ENCODE measurements around the gene TNFRSF1A. TPM values are rescaled to one million over a fixed set of nuclear protein-coding genes. Genes with fewer than 3 reads are reported as not detected.

The TNFRSF1A gene
- total RNA-seq, 1 experiment from 2014 or later, result 44.1 TPM

DNA sequence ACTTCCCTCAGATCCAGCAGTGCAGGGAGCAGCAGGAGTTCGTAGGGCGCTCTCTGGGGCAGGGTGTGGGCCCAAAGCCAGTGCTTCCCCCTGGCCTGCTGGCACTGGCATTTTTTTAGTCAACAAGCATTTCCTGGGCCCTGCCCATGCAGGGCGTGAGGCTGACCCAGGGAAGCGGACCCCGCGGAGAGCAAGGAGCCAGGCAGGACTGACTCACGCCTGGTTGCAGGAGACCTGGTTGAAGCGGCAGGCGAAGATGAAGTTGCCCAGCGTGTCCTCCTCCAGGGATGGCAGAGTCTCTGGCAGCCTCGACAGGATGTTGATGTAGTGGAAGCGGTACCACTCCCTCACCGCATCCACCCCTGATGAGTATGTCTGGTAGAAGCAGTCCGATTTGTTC is 20.0 kb upstream of the TNFRSF1A start (continued):
- TF ChIP-seq, protein P1, sequence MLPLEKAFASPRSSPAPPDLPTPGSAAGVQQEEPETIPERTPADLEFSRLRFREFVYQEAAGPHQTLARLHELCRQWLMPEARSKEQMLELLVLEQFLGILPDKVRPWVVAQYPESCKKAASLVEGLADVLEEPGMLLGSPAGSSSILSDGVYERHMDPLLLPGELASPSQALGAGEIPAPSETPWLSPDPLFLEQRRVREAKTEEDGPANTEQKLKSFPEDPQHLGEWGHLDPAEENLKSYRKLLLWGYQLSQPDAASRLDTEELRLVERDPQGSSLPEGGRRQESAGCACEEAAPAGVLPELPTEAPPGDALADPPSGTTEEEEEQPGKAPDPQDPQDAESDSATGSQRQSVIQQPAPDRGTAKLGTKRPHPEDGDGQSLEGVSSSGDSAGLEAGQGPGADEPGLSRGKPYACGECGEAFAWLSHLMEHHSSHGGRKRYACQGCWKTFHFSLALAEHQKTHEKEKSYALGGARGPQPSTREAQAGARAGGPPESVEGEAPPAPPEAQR (CRISPR knock-in tag; IDR thresholded peaks at IDR 0.05), result no peak
- TF ChIP-seq ATF1 (CRISPR knock-in tag; IDR thresholded peaks at IDR 0.05) (no peak), ZNF263 (CRISPR knock-in tag; IDR thresholded peaks at IDR 0.05; ENCODE audit: low read depth) (no peak), ZNF416 (CRISPR knock-in tag; IDR thresholded peaks at IDR 0.05) (no peak), NR1H2 (CRISPR knock-in tag; IDR thresholded peaks at IDR 0.05) (no peak)

DNA sequence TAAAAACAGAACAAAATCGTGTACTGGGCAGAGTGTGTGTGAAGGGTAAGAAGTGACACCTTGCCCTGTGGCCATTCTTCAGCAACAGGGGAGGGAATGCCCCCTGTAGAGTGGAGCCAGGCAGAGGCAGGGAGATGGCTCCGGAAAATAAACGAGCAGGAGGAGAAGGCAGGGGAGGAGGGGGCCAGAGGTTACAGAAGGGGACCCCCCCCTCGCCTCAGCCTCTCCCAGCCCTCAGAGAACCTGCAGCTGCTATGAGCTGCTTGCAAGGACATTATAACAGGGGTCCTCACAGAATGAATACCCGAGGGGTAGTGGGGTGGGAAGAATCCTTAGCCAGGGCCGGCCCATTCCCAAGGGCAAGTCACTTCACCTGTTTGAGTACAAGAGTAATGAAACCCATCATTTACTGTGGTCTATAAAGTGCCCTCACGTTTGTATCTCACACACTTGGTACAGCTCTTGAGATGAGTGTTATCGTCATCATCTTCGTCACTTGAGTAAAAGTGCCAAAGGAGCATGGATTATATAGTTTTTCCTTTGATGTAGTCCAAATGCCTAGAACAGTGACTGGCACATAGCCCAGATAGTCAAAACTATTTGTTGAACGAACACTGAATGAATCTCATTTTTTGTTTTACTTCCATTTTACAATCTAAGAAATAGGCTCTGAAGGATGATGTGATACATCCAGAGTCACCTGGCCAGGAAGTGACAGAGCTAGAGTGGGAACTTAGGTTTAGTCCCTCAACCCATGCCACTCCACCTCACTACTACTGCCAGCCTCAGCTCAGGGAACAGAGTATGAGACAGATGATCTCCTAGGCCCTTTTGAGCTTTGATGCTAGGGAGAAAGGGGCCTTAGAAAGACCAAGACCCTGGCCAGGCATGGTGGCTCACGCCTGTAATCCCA is 19.0 kb upstream of the TNFRSF1A start:
- no peaks in the 10 kb centered on the region for H3K27me3 Mint-ChIP-seq (ENCODE audit: low read depth)
- ATAC-seq, result no peak
- H3K36me3 Mint-ChIP-seq, result peaks cover 37% of the 10 kb centered on the region
- H3K4me1 Mint-ChIP-seq, result peaks cover 22% of the 10 kb centered on the region
- no peak overlapping the region for H3K4me3 Mint-ChIP-seq
- ChIA-PET POLR2A (no interaction called here), CTCF (interaction anchor here (5.6 kb wide), 1 partner anchor 33 kb away, joined by 49 read pairs; no protein-coding TSS in a partner anchor)
- H3K9me3 Mint-ChIP-seq, result no peaks in the 10 kb centered on the region
- peak overlapping the region; percentile 70; the same call in 1 of the 2 replicates for H3K27ac Mint-ChIP-seq
- DNase-seq (ENCODE audit: low spot score), result no peak
- TF ChIP-seq, protein P2, sequence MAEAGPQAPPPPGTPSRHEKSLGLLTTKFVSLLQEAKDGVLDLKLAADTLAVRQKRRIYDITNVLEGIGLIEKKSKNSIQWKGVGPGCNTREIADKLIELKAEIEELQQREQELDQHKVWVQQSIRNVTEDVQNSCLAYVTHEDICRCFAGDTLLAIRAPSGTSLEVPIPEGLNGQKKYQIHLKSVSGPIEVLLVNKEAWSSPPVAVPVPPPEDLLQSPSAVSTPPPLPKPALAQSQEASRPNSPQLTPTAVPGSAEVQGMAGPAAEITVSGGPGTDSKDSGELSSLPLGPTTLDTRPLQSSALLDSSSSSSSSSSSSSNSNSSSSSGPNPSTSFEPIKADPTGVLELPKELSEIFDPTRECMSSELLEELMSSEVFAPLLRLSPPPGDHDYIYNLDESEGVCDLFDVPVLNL (CRISPR knock-in tag; IDR thresholded peaks at IDR 0.05; ENCODE audit: borderline replicate concordance, low read depth), result no peak
- no peak for TF ChIP-seq ELF4 (CRISPR knock-in tag; IDR thresholded peaks at IDR 0.05; ENCODE audit: low read depth)
- TF ChIP-seq, protein P3, sequence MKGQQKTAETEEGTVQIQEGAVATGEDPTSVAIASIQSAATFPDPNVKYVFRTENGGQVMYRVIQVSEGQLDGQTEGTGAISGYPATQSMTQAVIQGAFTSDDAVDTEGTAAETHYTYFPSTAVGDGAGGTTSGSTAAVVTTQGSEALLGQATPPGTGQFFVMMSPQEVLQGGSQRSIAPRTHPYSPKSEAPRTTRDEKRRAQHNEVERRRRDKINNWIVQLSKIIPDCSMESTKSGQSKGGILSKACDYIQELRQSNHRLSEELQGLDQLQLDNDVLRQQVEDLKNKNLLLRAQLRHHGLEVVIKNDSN (CRISPR knock-in tag; IDR thresholded peaks at IDR 0.05), result no peak
- TF ChIP-seq, protein P4, sequence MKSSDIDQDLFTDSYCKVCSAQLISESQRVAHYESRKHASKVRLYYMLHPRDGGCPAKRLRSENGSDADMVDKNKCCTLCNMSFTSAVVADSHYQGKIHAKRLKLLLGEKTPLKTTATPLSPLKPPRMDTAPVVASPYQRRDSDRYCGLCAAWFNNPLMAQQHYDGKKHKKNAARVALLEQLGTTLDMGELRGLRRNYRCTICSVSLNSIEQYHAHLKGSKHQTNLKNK (CRISPR knock-in tag; IDR thresholded peaks at IDR 0.05), result no peak
- TF ChIP-seq PRRX2 (CRISPR knock-in tag; IDR thresholded peaks at IDR 0.05), result no peak
- TF ChIP-seq, protein P5, sequence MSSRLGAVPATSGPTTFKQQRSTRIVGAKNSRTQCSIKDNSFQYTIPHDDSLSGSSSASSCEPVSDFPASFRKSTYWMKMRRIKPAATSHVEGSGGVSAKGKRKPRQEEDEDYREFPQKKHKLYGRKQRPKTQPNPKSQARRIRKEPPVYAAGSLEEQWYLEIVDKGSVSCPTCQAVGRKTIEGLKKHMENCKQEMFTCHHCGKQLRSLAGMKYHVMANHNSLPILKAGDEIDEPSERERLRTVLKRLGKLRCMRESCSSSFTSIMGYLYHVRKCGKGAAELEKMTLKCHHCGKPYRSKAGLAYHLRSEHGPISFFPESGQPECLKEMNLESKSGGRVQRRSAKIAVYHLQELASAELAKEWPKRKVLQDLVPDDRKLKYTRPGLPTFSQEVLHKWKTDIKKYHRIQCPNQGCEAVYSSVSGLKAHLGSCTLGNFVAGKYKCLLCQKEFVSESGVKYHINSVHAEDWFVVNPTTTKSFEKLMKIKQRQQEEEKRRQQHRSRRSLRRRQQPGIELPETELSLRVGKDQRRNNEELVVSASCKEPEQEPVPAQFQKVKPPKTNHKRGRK (CRISPR knock-in tag; IDR thresholded peaks at IDR 0.05; ENCODE audit: borderline replicate concordance), result no peak
- TF ChIP-seq, protein P6, sequence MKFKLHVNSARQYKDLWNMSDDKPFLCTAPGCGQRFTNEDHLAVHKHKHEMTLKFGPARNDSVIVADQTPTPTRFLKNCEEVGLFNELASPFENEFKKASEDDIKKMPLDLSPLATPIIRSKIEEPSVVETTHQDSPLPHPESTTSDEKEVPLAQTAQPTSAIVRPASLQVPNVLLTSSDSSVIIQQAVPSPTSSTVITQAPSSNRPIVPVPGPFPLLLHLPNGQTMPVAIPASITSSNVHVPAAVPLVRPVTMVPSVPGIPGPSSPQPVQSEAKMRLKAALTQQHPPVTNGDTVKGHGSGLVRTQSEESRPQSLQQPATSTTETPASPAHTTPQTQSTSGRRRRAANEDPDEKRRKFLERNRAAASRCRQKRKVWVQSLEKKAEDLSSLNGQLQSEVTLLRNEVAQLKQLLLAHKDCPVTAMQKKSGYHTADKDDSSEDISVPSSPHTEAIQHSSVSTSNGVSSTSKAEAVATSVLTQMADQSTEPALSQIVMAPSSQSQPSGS (CRISPR knock-in tag; IDR thresholded peaks at IDR 0.05; ENCODE audit: borderline replicate concordance, low read depth), result no peak
- TF ChIP-seq TEAD1 (CRISPR knock-in tag; IDR thresholded peaks at IDR 0.05), result no peak
- no peak for TF ChIP-seq ZNF416 (CRISPR knock-in tag; IDR thresholded peaks at IDR 0.05)
- TF ChIP-seq ZNF263 (CRISPR knock-in tag; IDR thresholded peaks at IDR 0.05; ENCODE audit: low read depth), result no peak
- TF ChIP-seq, protein P7, sequence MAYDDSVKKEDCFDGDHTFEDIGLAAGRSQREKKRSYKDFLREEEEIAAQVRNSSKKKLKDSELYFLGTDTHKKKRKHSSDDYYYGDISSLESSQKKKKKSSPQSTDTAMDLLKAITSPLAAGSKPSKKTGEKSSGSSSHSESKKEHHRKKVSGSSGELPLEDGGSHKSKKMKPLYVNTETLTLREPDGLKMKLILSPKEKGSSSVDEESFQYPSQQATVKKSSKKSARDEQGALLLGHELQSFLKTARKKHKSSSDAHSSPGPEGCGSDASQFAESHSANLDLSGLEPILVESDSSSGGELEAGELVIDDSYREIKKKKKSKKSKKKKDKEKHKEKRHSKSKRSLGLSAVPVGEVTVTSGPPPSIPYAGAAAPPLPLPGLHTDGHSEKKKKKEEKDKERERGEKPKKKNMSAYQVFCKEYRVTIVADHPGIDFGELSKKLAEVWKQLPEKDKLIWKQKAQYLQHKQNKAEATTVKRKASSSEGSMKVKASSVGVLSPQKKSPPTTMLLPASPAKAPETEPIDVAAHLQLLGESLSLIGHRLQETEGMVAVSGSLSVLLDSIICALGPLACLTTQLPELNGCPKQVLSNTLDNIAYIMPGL (CRISPR knock-in tag; IDR thresholded peaks at IDR 0.05), result no peak
- TF ChIP-seq ZBTB21 (CRISPR knock-in tag; IDR thresholded peaks at IDR 0.05; ENCODE audit: borderline replicate concordance), result no peak
- TF ChIP-seq, protein P8, sequence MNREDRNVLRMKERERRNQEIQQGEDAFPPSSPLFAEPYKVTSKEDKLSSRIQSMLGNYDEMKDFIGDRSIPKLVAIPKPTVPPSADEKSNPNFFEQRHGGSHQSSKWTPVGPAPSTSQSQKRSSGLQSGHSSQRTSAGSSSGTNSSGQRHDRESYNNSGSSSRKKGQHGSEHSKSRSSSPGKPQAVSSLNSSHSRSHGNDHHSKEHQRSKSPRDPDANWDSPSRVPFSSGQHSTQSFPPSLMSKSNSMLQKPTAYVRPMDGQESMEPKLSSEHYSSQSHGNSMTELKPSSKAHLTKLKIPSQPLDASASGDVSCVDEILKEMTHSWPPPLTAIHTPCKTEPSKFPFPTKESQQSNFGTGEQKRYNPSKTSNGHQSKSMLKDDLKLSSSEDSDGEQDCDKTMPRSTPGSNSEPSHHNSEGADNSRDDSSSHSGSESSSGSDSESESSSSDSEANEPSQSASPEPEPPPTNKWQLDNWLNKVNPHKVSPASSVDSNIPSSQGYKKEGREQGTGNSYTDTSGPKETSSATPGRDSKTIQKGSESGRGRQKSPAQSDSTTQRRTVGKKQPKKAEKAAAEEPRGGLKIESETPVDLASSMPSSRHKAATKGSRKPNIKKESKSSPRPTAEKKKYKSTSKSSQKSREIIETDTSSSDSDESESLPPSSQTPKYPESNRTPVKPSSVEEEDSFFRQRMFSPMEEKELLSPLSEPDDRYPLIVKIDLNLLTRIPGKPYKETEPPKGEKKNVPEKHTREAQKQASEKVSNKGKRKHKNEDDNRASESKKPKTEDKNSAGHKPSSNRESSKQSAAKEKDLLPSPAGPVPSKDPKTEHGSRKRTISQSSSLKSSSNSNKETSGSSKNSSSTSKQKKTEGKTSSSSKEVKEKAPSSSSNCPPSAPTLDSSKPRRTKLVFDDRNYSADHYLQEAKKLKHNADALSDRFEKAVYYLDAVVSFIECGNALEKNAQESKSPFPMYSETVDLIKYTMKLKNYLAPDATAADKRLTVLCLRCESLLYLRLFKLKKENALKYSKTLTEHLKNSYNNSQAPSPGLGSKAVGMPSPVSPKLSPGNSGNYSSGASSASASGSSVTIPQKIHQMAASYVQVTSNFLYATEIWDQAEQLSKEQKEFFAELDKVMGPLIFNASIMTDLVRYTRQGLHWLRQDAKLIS (CRISPR knock-in tag; IDR thresholded peaks at IDR 0.05; ENCODE audit: borderline replicate concordance), result no peak
- TF ChIP-seq FOXK1 (CRISPR knock-in tag; IDR thresholded peaks at IDR 0.05), result no peak
- no peak for TF ChIP-seq SOX15 (CRISPR knock-in tag; IDR thresholded peaks at IDR 0.05)
- no peak for TF ChIP-seq OVOL2 (CRISPR knock-in tag; IDR thresholded peaks at IDR 0.05; ENCODE audit: borderline replicate concordance)
